Neural cell (in vitro differentiated cells): Measurements from ENCODE around the gene BLOC1S1. TPM values are rescaled to one million over a fixed set of nuclear protein-coding genes. Genes with fewer than 3 reads are reported as not detected.
A peak's percentile ranks its signal among the peaks of the same experiment; 100 is the strongest.

Source experiments
- H2AFZ ChIP-seq: fragments of 200-600, 300-800 bp; sonication (generic), shearing (Covaris generic); 2 replicates; pipeline ENCODE4 v1.6.0; 2014; ENCODE audit warnings: low read depth, mild to moderate bottlenecking, antibody characterized with exemption, low read length, moderate library complexity
- H3F3A ChIP-seq: fragments of 200-600 bp; shearing (Covaris generic); 2 replicates; pipeline ENCODE4 v1.6.1; 2016; ENCODE audit warnings: mild to moderate bottlenecking, moderate library complexity, mixed read lengths, antibody characterized with exemption, low read length; ENCODE audit not compliant: insufficient read depth, poor library complexity, severe bottlenecking
- H3K27ac ChIP-seq: fragments of 200-600, 300-800 bp; sonication (generic), shearing (Covaris generic); 2 replicates; pipeline ENCODE4 v1.5.1; 2014; ENCODE audit warnings: mild to moderate bottlenecking, low read length, moderate library complexity
- H3K27me3 ChIP-seq: fragments of 300-800, 200-600 bp; sonication (generic), shearing (Covaris generic); 2 replicates; pipeline ENCODE4 v1.6.0; 2014; ENCODE audit warnings: mild to moderate bottlenecking, low read depth, low read length, moderate library complexity; ENCODE audit not compliant: insufficient read depth
- H3K36me3 ChIP-seq: fragments of 300-800, 200-600 bp; sonication (generic), shearing (Covaris generic); 2 replicates; pipeline ENCODE4 v1.5.1; 2014; ENCODE audit warnings: mild to moderate bottlenecking, antibody characterized with exemption, low read length, moderate library complexity; ENCODE audit not compliant: insufficient read depth
- H3K4me2 ChIP-seq: fragments of 300-800, 200-600 bp; sonication (generic), shearing (Covaris generic); 2 replicates; pipeline ENCODE4 v1.6.0; 2014; ENCODE audit warnings: mild to moderate bottlenecking, low read length
- H3K4me3 ChIP-seq: fragments of 300-800, 200-600 bp; sonication (generic), shearing (Covaris generic); 2 replicates; pipeline ENCODE4 v1.5.1; 2014; ENCODE audit warnings: mild to moderate bottlenecking, low read length, moderate library complexity
- H3K79me2 ChIP-seq: fragments of 200-600 bp; shearing (Covaris generic); replicated peaks from 2 replicates; pipeline ENCODE4 v1.6.0; 2014; ENCODE audit warnings: mild to moderate bottlenecking, low read length, moderate library complexity; ENCODE audit not compliant: insufficient read depth
- H3K9ac ChIP-seq: fragments of 300-800, 200-600 bp; sonication (generic), shearing (Covaris generic); 2 replicates; pipeline ENCODE4 v1.6.1; 2016; ENCODE audit warnings: mild to moderate bottlenecking, low read length, mixed read lengths
- H3K9me2 ChIP-seq: fragments of 200-600 bp; shearing (Covaris generic); 2 replicates; pipeline ENCODE4 v1.6.1; 2016; ENCODE audit warnings: mild to moderate bottlenecking, low read length, mixed read lengths; ENCODE audit not compliant: insufficient read depth
- H3K9me3 ChIP-seq: fragments of 200-600, 300-800 bp; sonication (generic), shearing (Covaris generic); 2 replicates; pipeline ENCODE4 v1.6.1; 2016; ENCODE audit warnings: mild to moderate bottlenecking, mixed run types, low read length, moderate library complexity, mixed read lengths
- H4K20me1 ChIP-seq: fragments of 200-600 bp; shearing (Covaris generic); 2 replicates; pipeline ENCODE4 v1.6.1; 2016; ENCODE audit warnings: mild to moderate bottlenecking, mixed run types; ENCODE audit not compliant: insufficient read depth
- CTCF ChIP-seq: fragments of 450-650 bp; IDR thresholded peaks from 2 replicates; pipeline ENCODE4 v1.5.1; 2014; ENCODE audit warnings: antibody characterized with exemption, mild to moderate bottlenecking, moderate library complexity; ENCODE audit not compliant: poor library complexity, severe bottlenecking
- MXI1 ChIP-seq: fragments of 450-650 bp; conservative IDR thresholded peaks from 2 replicates; pipeline ENCODE4 v1.6.1; 2014; ENCODE audit warnings: antibody characterized with exemption, mild to moderate bottlenecking; ENCODE audit not compliant: poor library complexity, severe bottlenecking
- POLR2AphosphoS5 ChIP-seq: IDR thresholded peaks from 2 replicates; pipeline ENCODE4 v1.6.1; 2012
- RAD21 ChIP-seq: fragments of 450-650 bp; conservative IDR thresholded peaks from 2 replicates; pipeline ENCODE4 v1.6.1; 2014; ENCODE audit warnings: antibody characterized with exemption, mild to moderate bottlenecking, moderate library complexity
- REST ChIP-seq: IDR thresholded peaks from 2 replicates; pipeline ENCODE4 v1.6.1; 2012; ENCODE audit warnings: borderline replicate concordance
- SMC3 ChIP-seq: fragments of 450-650 bp; conservative IDR thresholded peaks from 2 replicates; pipeline ENCODE4 v1.6.1; 2014; ENCODE audit warnings: antibody characterized with exemption, mild to moderate bottlenecking, moderate library complexity; ENCODE audit not compliant: poor library complexity
- TAF1 ChIP-seq: IDR thresholded peaks from 2 replicates; pipeline ENCODE4 v1.6.1; 2012; ENCODE audit warnings: low read depth
- polyA plus RNA-seq: library from polyadenylated mRNA; depleted of rRNA; stranded (reverse); fragments of >200 nt; gene quantifications from 2 replicates; pipeline ENCODE4 v1.2.3, GENCODE V29; 2014

Gene BLOC1S1
- polyA plus RNA-seq, 1 donor from 2014 or later: 217 TPM

GRCh38 chr12:55744340-55745030 is 28.6 kb downstream of the BLOC1S1 start:
- Histone ChIP-seq H3K27ac (peak overlapping the region; percentile 72), H3K27me3 (no peaks in the 10 kb centered on the region), H4K20me1 (peaks cover 2% of the 10 kb centered on the region), H3K9me2 (no peaks in the 10 kb centered on the region), H3K79me2 (peaks cover 50% of the 10 kb centered on the region), H3K36me3 (no peaks in the 10 kb centered on the region), H3K4me2 (peak overlapping the region; percentile 94), H3K9me3 (no peaks in the 10 kb centered on the region), H3K4me3 (peak overlapping the region; percentile 97), H3F3A (peaks cover 14% of the 10 kb centered on the region), H2AFZ (no peak overlapping the region), H3K9ac (peak overlapping the region; percentile 77)
- TF ChIP-seq REST: no peak

GRCh38 chr12:55745361-55746173 is 29.7 kb downstream of the BLOC1S1 start:
- Histone ChIP-seq H3K36me3 (no peaks in the 10 kb centered on the region), H3K27ac (peak overlapping the region; percentile 72), H3K79me2 (peaks cover 50% of the 10 kb centered on the region), H3K4me3 (peak overlapping the region; percentile 97), H3K9me2 (no peaks in the 10 kb centered on the region), H3K27me3 (no peaks in the 10 kb centered on the region), H4K20me1 (peaks cover 2% of the 10 kb centered on the region), H2AFZ (no peak overlapping the region), H3K9ac (peak overlapping the region; percentile 77), H3K4me2 (peak overlapping the region; percentile 94), H3F3A (peaks cover 14% of the 10 kb centered on the region), H3K9me3 (no peaks in the 10 kb centered on the region)
- no peak for TF ChIP-seq RAD21
- TF ChIP-seq MXI1: no peak
- TF ChIP-seq CTCF: no peak
- no peak for TF ChIP-seq TAF1
- TF ChIP-seq REST: no peak
- TF ChIP-seq SMC3: no peak
- TF ChIP-seq POLR2AphosphoS5: no peak
